Esophagus squamous epithelium (tissue), 4 donors: ENCODE measurements around the gene SBSN.

ENCODE experiments used
- POLR2A ChIP-seq, 4 donors: fragments of 450-650 bp; IDR thresholded peaks; one replicate each; pipeline ENCODE4 v1.6.1; 2017; ENCODE audit warnings: antibody characterized with exemption in 4 of 4, mild to moderate bottlenecking in 4 of 4, moderate library complexity in 3 of 4
- TF ChIP-seq, protein P1 (sequence below), 6 experiments: fragments of 450-650 bp in 4 of 6; fragments of 200-600 bp in 2 of 6; sonication (generic) in 2 of 6; IDR thresholded peaks; one replicate each; pipeline ENCODE4 v1.5.1; 2016 to 2019; ENCODE audit warnings: antibody characterized with exemption in 6 of 6, mild to moderate bottlenecking in 4 of 6, moderate library complexity in 4 of 6

DNA sequence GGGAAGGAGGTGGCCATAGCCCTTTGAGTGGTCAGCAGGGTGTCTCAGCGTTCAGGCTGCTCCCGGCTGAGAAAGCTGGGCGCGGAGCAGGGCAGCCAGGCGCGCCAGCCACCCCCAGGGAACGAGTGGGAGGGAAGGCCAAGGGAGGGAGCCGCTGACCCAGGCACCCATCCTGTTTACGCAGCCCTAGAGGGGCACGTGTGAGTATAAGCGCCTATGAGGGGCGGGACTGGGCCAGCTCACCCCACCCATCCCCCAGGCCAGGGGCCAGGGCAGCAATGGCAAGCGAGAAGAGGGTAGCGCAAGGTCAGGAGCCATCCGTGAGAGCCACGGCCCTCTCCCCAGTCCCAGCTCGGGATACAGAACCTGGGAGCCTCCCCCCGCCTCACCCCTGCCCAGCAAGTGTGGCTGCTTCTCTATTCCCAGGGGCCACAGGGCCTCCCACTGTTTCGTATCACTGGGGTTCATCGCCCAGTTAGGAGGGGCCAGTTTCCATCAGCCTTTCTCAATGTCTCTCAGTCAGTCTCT lies 13.8 kb downstream of the SBSN start:
- TF ChIP-seq, protein P1, sequence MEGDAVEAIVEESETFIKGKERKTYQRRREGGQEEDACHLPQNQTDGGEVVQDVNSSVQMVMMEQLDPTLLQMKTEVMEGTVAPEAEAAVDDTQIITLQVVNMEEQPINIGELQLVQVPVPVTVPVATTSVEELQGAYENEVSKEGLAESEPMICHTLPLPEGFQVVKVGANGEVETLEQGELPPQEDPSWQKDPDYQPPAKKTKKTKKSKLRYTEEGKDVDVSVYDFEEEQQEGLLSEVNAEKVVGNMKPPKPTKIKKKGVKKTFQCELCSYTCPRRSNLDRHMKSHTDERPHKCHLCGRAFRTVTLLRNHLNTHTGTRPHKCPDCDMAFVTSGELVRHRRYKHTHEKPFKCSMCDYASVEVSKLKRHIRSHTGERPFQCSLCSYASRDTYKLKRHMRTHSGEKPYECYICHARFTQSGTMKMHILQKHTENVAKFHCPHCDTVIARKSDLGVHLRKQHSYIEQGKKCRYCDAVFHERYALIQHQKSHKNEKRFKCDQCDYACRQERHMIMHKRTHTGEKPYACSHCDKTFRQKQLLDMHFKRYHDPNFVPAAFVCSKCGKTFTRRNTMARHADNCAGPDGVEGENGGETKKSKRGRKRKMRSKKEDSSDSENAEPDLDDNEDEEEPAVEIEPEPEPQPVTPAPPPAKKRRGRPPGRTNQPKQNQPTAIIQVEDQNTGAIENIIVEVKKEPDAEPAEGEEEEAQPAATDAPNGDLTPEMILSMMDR (IDR thresholded peaks at IDR 0.05) = no peak
- TF ChIP-seq POLR2A (IDR thresholded peaks at IDR 0.05) = no peak
